ENCODE measurements around the gene GARRE1. TPM values are rescaled to one million over a fixed set of nuclear protein-coding genes. Genes with fewer than 3 reads are reported as not detected.

The GARRE1 gene
- total RNA-seq, 1 experiment from 2014 or later: 23.3 TPM

- POLR2A ChIA-PET (ENCODE audit: unreplicated experiment): no interaction called here
- no peak overlapping the region for H3K4me3 ChIP-seq
- no peak overlapping the region for H2AFZ ChIP-seq
- H3K9me2 ChIP-seq (ENCODE audit: insufficient read depth): no peaks in the 10 kb centered on the region
- 0 out of 2 replicates have a peak, but pooled peaks cover 4% of the 10 kb centered on the region for H3K36me3 ChIP-seq (ENCODE audit: low read depth)
- CTCF ChIA-PET: no interaction called here
- H3K4me1 ChIP-seq (replicated peaks; ENCODE audit: insufficient read depth): peaks cover 24% of the 10 kb centered on the region
- intact Hi-C loops (cut with micrococcal nuclease; ENCODE audit: unreplicated experiment): no loop called here
- TF ChIP-seq EZH2 (IDR thresholded peaks at IDR 0.05; ENCODE audit: low read depth) (no peak), CTCF (conservative IDR thresholded peaks at IDR 0.05) (no peak)
- H3K27ac ChIP-seq: no peak overlapping the region
- H3K79me2 ChIP-seq (ENCODE audit: low read depth): peaks cover 19% of the 10 kb centered on the region
- H3K9me3 ChIP-seq (ENCODE audit: insufficient read depth, low read depth): no peaks in the 10 kb centered on the region
- H4K20me1 ChIP-seq (ENCODE audit: insufficient read depth): no peaks in the 10 kb centered on the region
- BruUV-seq (replicated peaks): no TSS peak
- H3K4me2 ChIP-seq: no peak overlapping the region
- no peaks in the 10 kb centered on the region for H3K27me3 ChIP-seq (ENCODE audit: insufficient read depth, low read depth)
- no peaks in the 10 kb centered on the region; the same call in 1 of the 2 replicates for H3F3A ChIP-seq (ENCODE audit: insufficient read depth, low read depth)
- DNase-seq: no peak
Measured at GRCh38 chr19:34263745-34264237, 9.4 kb downstream of the GARRE1 start.

- Histone ChIP-seq H3K27ac (no peak overlapping the region), H2AFZ (no peak overlapping the region), H3K79me2 (ENCODE audit: low read depth) (peaks cover 19% of the 10 kb centered on the region), H3K36me3 (ENCODE audit: low read depth) (no peaks in the 10 kb centered on the region), H3K9me3 (ENCODE audit: insufficient read depth, low read depth) (no peaks in the 10 kb centered on the region), H4K20me1 (ENCODE audit: insufficient read depth) (no peaks in the 10 kb centered on the region), H3K27me3 (ENCODE audit: insufficient read depth, low read depth) (no peaks in the 10 kb centered on the region), H3F3A (ENCODE audit: insufficient read depth, low read depth) (peaks cover 4% of the 10 kb centered on the region; the same call in 1 of the 2 replicates), H3K9me2 (ENCODE audit: insufficient read depth) (no peaks in the 10 kb centered on the region), H3K4me2 (no peak overlapping the region), H3K4me1 (replicated peaks; ENCODE audit: insufficient read depth) (peaks cover 26% of the 10 kb centered on the region), H3K4me3 (no peak overlapping the region)
- intact Hi-C loops (cut with micrococcal nuclease; ENCODE audit: unreplicated experiment): no loop called here
- POLR2A ChIA-PET (ENCODE audit: unreplicated experiment): no interaction called here
- CTCF ChIA-PET: interaction anchor here (0.6 kb wide), 2 partner anchors 31 to 486 kb away, joined by 3 to 18 read pairs; no protein-coding TSS in a partner anchor
- BruUV-seq (replicated peaks): no TSS peak
- TF ChIP-seq EZH2 (IDR thresholded peaks at IDR 0.05; ENCODE audit: low read depth): no peak
- no peak for TF ChIP-seq CTCF (conservative IDR thresholded peaks at IDR 0.05)
- no peak for DNase-seq
Measured at GRCh38 chr19:34265221-34265650, 10.9 kb downstream of the GARRE1 start.

- peaks cover 7% of the 10 kb centered on the region for H3K79me2 ChIP-seq (ENCODE audit: low read depth)
- POLR2A ChIA-PET (ENCODE audit: unreplicated experiment): interaction anchor here (0.6 kb wide), 1 partner anchor 8 kb away, joined by 3 read pairs; no protein-coding TSS in a partner anchor
- no peaks in the 10 kb centered on the region for H3K9me3 ChIP-seq (ENCODE audit: insufficient read depth, low read depth)
- H4K20me1 ChIP-seq (ENCODE audit: insufficient read depth): no peaks in the 10 kb centered on the region
- CTCF ChIA-PET: interaction anchor here (0.6 kb wide), 1 partner anchor 9 kb away, joined by 3 read pairs; no protein-coding TSS in a partner anchor
- no TSS peak for BruUV-seq (replicated peaks)
- H2AFZ ChIP-seq: no peak overlapping the region
- H3F3A ChIP-seq (ENCODE audit: insufficient read depth, low read depth): peaks cover 4% of the 10 kb centered on the region; the same call in 1 of the 2 replicates
- TF ChIP-seq CTCF (conservative IDR thresholded peaks at IDR 0.05) (no peak), EZH2 (IDR thresholded peaks at IDR 0.05; ENCODE audit: low read depth) (no peak)
- H3K9me2 ChIP-seq (ENCODE audit: insufficient read depth): no peaks in the 10 kb centered on the region
- intact Hi-C loops (cut with micrococcal nuclease; ENCODE audit: unreplicated experiment): no loop called here
- H3K36me3 ChIP-seq (ENCODE audit: low read depth): no peaks in the 10 kb centered on the region; the same call in 1 of the 2 replicates
- H3K27ac ChIP-seq: no peak overlapping the region
- H3K27me3 ChIP-seq (ENCODE audit: insufficient read depth, low read depth): no peaks in the 10 kb centered on the region
- peaks cover 13% of the 10 kb centered on the region for H3K4me1 ChIP-seq (replicated peaks; ENCODE audit: insufficient read depth)
- no peak for DNase-seq
- H3K4me2 ChIP-seq: no peak overlapping the region
- no peak overlapping the region for H3K4me3 ChIP-seq
Measured at GRCh38 chr19:34269081-34269480, 14.7 kb downstream of the GARRE1 start.
